Measurements from ENCODE around the gene GGA3. TPM values are rescaled to one million over a fixed set of nuclear protein-coding genes. Genes with fewer than 3 reads are reported as not detected.

GGA3 gene
- 10 to 100 TPM; 32.5 to 48.4 TPM for total RNA-seq

GRCh38 chr17:75261336-75262111 is at the start of gene GGA3, which contains the start of gene MRPS7:
TSS of gene GGA3 (minus strand) at chr17:75261606. CDS start at chr17:75261587, 19 bp downstream.
TSS of gene MRPS7 (plus strand) at chr17:75261879. CDS start at chr17:75261901, 22 bp downstream.
- intact Hi-C loops (cut with DNase I) = no loop called here
- peak; percentile 98 for DNase-seq
- Histone ChIP-seq H3K9ac (ENCODE audit: low read depth in 2 of 2, low read length in 2 of 2) (peak within 1 kb of the TSS; percentile 97 to 100), H3K4me1 (peaks cover 20% of the 10 kb centered on the region), H3K4me3 (peak within 1 kb of the TSS; percentile 93), H3K9me3 (no peaks in the 10 kb centered on the region), H3K27ac (peak within 1 kb of the TSS; percentile 81), H3K27me3 (no peaks in the 10 kb centered on the region), H3K36me3 (peaks cover 5% of the 10 kb centered on the region)
- TF ChIP-seq CTCF (IDR thresholded peaks at IDR 0.05) = no peak

GRCh38 chr17:75308732-75309629 is 47.6 kb upstream of the GGA3 start:
- intact Hi-C loops (cut with DNase I) = no loop called here
- H3K9me3 ChIP-seq = no peaks in the 10 kb centered on the region
- H3K27ac ChIP-seq = peak overlapping the region; percentile 90
- peaks cover 8% of the 10 kb centered on the region for H3K4me1 ChIP-seq
- peak; percentile 85 for DNase-seq
- H3K36me3 ChIP-seq = no peaks in the 10 kb centered on the region
- H3K27me3 ChIP-seq = no peaks in the 10 kb centered on the region
- peak overlapping the region in 1 of 2 donors; percentile 67 for H3K9ac ChIP-seq (ENCODE audit: low read depth in 2 of 2, low read length in 2 of 2)
- no peak for TF ChIP-seq CTCF (IDR thresholded peaks at IDR 0.05)
- no peak overlapping the region for H3K4me3 ChIP-seq

- no peak for TF ChIP-seq CTCF (IDR thresholded peaks at IDR 0.05)
- no peak overlapping the region for H3K4me3 ChIP-seq
- H3K9ac ChIP-seq (ENCODE audit: low read depth in 2 of 2, low read length in 2 of 2) = no peak overlapping the region
- DNase-seq = no peak
- H3K36me3 ChIP-seq = no peaks in the 10 kb centered on the region
- intact Hi-C loops (cut with DNase I) = no loop called here
- no peaks in the 10 kb centered on the region for H3K9me3 ChIP-seq
- H3K4me1 ChIP-seq = peaks cover 8% of the 10 kb centered on the region
- H3K27ac ChIP-seq = peak overlapping the region; percentile 90
- no peaks in the 10 kb centered on the region for H3K27me3 ChIP-seq
Measured at GRCh38 chr17:75307957-75308731, 46.7 kb upstream of the GGA3 start.

- TF ChIP-seq CTCF (IDR thresholded peaks at IDR 0.05) = no peak
Measured at GRCh38 chr17:75301502-75302206, 40.2 kb upstream of the GGA3 start.

More at GRCh38 chr17:75301502-75302206, 40.2 kb upstream of the GGA3 start:
- DNase-seq = no peak
- no peaks in the 10 kb centered on the region for H3K9me3 ChIP-seq
- no peaks in the 10 kb centered on the region for H3K36me3 ChIP-seq
- intact Hi-C loops (cut with DNase I) = no loop called here
- H3K9ac ChIP-seq (ENCODE audit: low read depth in 2 of 2, low read length in 2 of 2) = no peak overlapping the region
- no peak overlapping the region for H3K4me3 ChIP-seq
- H3K27me3 ChIP-seq = no peaks in the 10 kb centered on the region
- no peak overlapping the region for H3K27ac ChIP-seq
- H3K4me1 ChIP-seq = no peaks in the 10 kb centered on the region

All from colonic mucosa (tissue), 4 donors.